ENCODE data around the gene RIC8B. TPM values are rescaled to one million over a fixed set of nuclear protein-coding genes. Genes with fewer than 3 reads are reported as not detected.

The RIC8B gene
- total RNA-seq, 2 donors from 2014 or later: 15.6 to 22.1 TPM

- Histone ChIP-seq H3K4me3 (no peak overlapping the region), H3K36me3 (replicated peaks in 1 of 2; ENCODE audit: insufficient read depth in 1 of 2, low read depth in 2 of 2) (peaks cover 0 to 5% of the 10 kb centered on the region in 2 donors), H3K27me3 (no peaks in the 10 kb centered on the region), H3K4me1 (no peaks in the 10 kb centered on the region), H3K9me3 (no peaks in the 10 kb centered on the region), H3K27ac (no peak overlapping the region)
- no peak for ATAC-seq
- no peak for DNase-seq
- WGBS, 2 donors: 76 to 83% methylated on average over 1 of the region's 1 CpG
- intact Hi-C loops (cut with DNase I): no loop called here
- no peak for TF ChIP-seq CTCF (IDR thresholded peaks at IDR 0.05)
Measured at GRCh38 chr12:106819991-106820390, 45.5 kb downstream of the RIC8B start.

GRCh38 chr12:106831699-106832098 is 57.2 kb downstream of the RIC8B start:
- Histone ChIP-seq H3K36me3 (replicated peaks in 1 of 2; ENCODE audit: insufficient read depth in 1 of 2, low read depth in 2 of 2) (no peaks in the 10 kb centered on the region), H3K4me3 (no peak overlapping the region), H3K27ac (no peak overlapping the region), H3K4me1 (peaks cover 7% of the 10 kb centered on the region), H3K9me3 (no peaks in the 10 kb centered on the region), H3K27me3 (no peaks in the 10 kb centered on the region)
- intact Hi-C loops (cut with DNase I): no loop called here
- no peak for TF ChIP-seq POLR2A (IDR thresholded peaks at IDR 0.05)
- TF ChIP-seq CTCF (IDR thresholded peaks at IDR 0.05): no peak
- no peak for DNase-seq
- no peak for ATAC-seq
- WGBS, 2 donors: 83% methylated on average over 4 of the region's 4 CpGs

DNA sequence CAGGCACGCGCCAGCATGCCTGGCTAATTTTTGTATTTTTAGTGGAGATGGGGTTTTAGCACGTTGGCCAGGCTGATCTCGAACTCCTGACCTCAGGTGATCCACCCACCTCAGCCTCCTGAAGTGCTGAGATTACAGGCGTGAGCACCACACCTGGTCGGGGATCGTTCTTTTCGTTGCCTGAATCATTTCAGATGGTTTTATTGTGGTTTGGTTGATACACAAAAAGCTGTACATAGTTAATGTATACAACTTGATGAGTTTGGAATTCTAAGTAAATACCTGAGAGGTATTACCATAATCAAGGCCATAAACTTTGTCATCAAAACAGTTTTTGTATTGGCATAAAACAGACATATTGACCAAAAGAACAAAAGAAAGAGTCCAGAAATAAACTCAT is 63.3 kb downstream of the RIC8B start:
- H3K4me1 ChIP-seq: peaks cover 31% of the 10 kb centered on the region
- H3K36me3 ChIP-seq (replicated peaks in 1 of 2; ENCODE audit: insufficient read depth in 1 of 2, low read depth in 2 of 2): no peaks in the 10 kb centered on the region
- H3K9me3 ChIP-seq: no peaks in the 10 kb centered on the region
- H3K27ac ChIP-seq: peak overlapping the region in 1 of 4 donors; percentile 2
- no peaks in the 10 kb centered on the region for H3K27me3 ChIP-seq
- DNase-seq (no peak), ATAC-seq (no peak)
- H3K4me3 ChIP-seq: no peak overlapping the region
- WGBS, 2 donors: 92 to 93% methylated on average over 8 of the region's 8 CpGs
- intact Hi-C loops (cut with DNase I): no loop called here
- TF ChIP-seq POLR2A (IDR thresholded peaks at IDR 0.05) (no peak), CTCF (IDR thresholded peaks at IDR 0.05) (no peak)

DNA sequence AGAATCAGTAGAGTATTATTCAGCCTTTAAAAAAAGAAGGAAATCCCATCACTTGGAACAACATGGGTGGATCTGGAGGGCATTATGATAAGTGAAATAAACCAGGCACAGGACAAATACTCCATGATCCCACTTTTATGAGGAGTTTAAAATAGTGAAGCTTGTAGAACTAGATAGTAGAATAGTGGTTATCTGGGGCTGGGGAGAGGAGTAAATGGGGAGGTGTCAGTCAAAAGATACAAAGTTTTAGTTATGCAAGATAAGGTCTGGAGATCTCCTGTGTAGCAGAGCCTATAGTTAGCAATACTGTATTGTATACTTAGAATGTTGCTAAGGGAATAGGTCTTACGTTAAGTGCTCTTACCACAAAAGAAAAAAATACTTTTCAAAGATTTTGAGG is 64.9 kb downstream of the RIC8B start:
- H3K36me3 ChIP-seq (replicated peaks in 1 of 2; ENCODE audit: insufficient read depth in 1 of 2, low read depth in 2 of 2): no peaks in the 10 kb centered on the region
- TF ChIP-seq CTCF (IDR thresholded peaks at IDR 0.05) (no peak), POLR2A (IDR thresholded peaks at IDR 0.05) (no peak)
- intact Hi-C loops (cut with DNase I): no loop called here
- peak overlapping the region in 3 of 4 donors; percentile 48 to 70 (median 64) for H3K27ac ChIP-seq
- H3K4me1 ChIP-seq: peaks cover 31% of the 10 kb centered on the region
- WGBS, 2 donors: 89 to 95% methylated on average over 1 of the region's 1 CpG
- DNase-seq: no peak
- H3K9me3 ChIP-seq: no peaks in the 10 kb centered on the region
- H3K4me3 ChIP-seq: no peak overlapping the region
- no peak for ATAC-seq
- no peaks in the 10 kb centered on the region for H3K27me3 ChIP-seq

DNA sequence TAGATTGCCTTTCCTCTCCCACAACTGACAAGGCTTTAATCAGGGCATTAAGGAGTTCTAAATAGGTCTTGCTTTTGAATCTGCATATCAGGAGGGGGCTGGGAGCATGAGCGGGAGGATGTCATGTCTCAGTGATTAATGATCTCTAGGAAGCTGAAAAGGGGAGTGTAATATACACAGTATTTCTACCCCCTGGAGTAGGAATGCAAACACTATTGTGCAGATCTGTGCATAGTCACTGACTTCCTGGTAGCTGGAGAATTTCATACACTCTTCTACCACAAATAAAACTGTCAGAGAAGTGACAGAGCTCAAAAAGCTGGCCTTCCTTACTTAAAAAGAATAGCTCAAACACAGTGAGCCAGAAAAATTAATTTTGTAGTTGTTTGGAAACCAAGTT is 65.8 kb downstream of the RIC8B start:
- intact Hi-C loops (cut with DNase I): no loop called here
- H3K4me1 ChIP-seq: peaks cover 31% of the 10 kb centered on the region
- H3K4me3 ChIP-seq: no peak overlapping the region
- peak overlapping the region; percentile 29 to 70 (median 56) for H3K27ac ChIP-seq
- peak; percentile 94 for ATAC-seq
- peak in 1 of 3 donors; percentile 9 for TF ChIP-seq POLR2A (IDR thresholded peaks at IDR 0.05)
- TF ChIP-seq CTCF (IDR thresholded peaks at IDR 0.05): no peak
- no peaks in the 10 kb centered on the region for H3K9me3 ChIP-seq
- H3K27me3 ChIP-seq: no peaks in the 10 kb centered on the region
- WGBS, 2 donors: 9 to 15% methylated on average over 1 of the region's 1 CpG
- no peaks in the 10 kb centered on the region for H3K36me3 ChIP-seq (replicated peaks in 1 of 2; ENCODE audit: insufficient read depth in 1 of 2, low read depth in 2 of 2)
- DNase-seq: peak; percentile 21 to 39 (median 36)
